Astrocyte (in vitro differentiated cells and primary cell): Measurements from ENCODE around the gene TPBG. TPM values are rescaled to one million over a fixed set of nuclear protein-coding genes. Genes with fewer than 3 reads are reported as not detected.

Experiments
- DNase-seq: peaks from one replicate; pipeline ENCODE4 v3.0.0-alpha.2; 2010; ENCODE audit warnings: low read depth
- FAIRE-seq: peaks from 2 replicates; lab custom pipeline; 2011; peaks lifted over from hg19 to GRCh38; lab: Jason Lieb, UNC
- H2AFZ ChIP-seq: 2 replicates; pipeline ENCODE4 v1.6.0; 2012; ENCODE audit warnings: low read depth, low read length, inconsistent platforms
- H3K27ac ChIP-seq: 2 replicates; pipeline ENCODE4 v1.5.1; 2011; ENCODE audit warnings: low read depth, low read length, inconsistent platforms
- H3K27me3 ChIP-seq: 2 replicates; pipeline ENCODE4 v1.6.0; 2011; ENCODE audit warnings: low read length, inconsistent platforms; ENCODE audit not compliant: insufficient read depth
- H3K36me3 ChIP-seq: 2 replicates; pipeline ENCODE4 v1.5.1; 2011; ENCODE audit warnings: low read length, inconsistent platforms; ENCODE audit not compliant: insufficient read depth
- H3K4me1 ChIP-seq: 2 replicates; pipeline ENCODE4 v1.5.1; 2011; ENCODE audit warnings: low read length, inconsistent platforms; ENCODE audit not compliant: insufficient read depth
- H3K4me2 ChIP-seq: 2 replicates; pipeline ENCODE4 v1.6.0; 2012; ENCODE audit warnings: low read length, inconsistent platforms
- H3K4me3 ChIP-seq: 2 replicates; pipeline ENCODE4 v1.5.1; 2011; ENCODE audit warnings: low read depth, mild to moderate bottlenecking, low read length, inconsistent platforms; ENCODE audit not compliant: insufficient read depth
- H3K79me2 ChIP-seq: 2 replicates; pipeline ENCODE4 v1.6.0; 2012; ENCODE audit warnings: mild to moderate bottlenecking, low read length, inconsistent platforms; ENCODE audit not compliant: insufficient read depth
- H3K9ac ChIP-seq: 2 replicates; pipeline ENCODE4 v1.6.0; 2012; ENCODE audit warnings: mild to moderate bottlenecking, low read length, inconsistent platforms
- H3K9me3 ChIP-seq: 2 replicates; pipeline ENCODE4 v1.5.1; 2012; ENCODE audit warnings: low read depth, mild to moderate bottlenecking, low read length, inconsistent platforms; ENCODE audit not compliant: insufficient read depth
- H4K20me1 ChIP-seq: 2 replicates; pipeline ENCODE4 v1.6.0; 2012; ENCODE audit warnings: low read length, inconsistent platforms; ENCODE audit not compliant: insufficient read depth
- H3K27ac Mint-ChIP-seq: one replicate; pipeline ENCODE4 v1.8.0; 2021; ENCODE audit warnings: mild to moderate bottlenecking, mixed read lengths; ENCODE audit not compliant: unreplicated experiment
- H3K27me3 Mint-ChIP-seq: one replicate; pipeline ENCODE4 v1.8.0; 2021; ENCODE audit warnings: low read depth, mixed read lengths; ENCODE audit not compliant: unreplicated experiment
- H3K36me3 Mint-ChIP-seq: one replicate; pipeline ENCODE4 v1.8.0; 2021; ENCODE audit warnings: low read depth, mixed read lengths; ENCODE audit not compliant: unreplicated experiment
- H3K4me1 Mint-ChIP-seq: one replicate; pipeline ENCODE4 v1.8.0; 2021; ENCODE audit warnings: low read depth, mixed read lengths; ENCODE audit not compliant: unreplicated experiment
- H3K4me3 Mint-ChIP-seq: one replicate; pipeline ENCODE4 v1.8.0; 2021; ENCODE audit warnings: mild to moderate bottlenecking, moderate library complexity, mixed read lengths; ENCODE audit not compliant: unreplicated experiment
- H3K9me3 Mint-ChIP-seq: one replicate; pipeline ENCODE4 v1.8.0; 2021; ENCODE audit warnings: mild to moderate bottlenecking, mixed read lengths; ENCODE audit not compliant: unreplicated experiment
- CTCF ChIP-seq: IDR thresholded peaks from 2 replicates; pipeline ENCODE4 v1.5.1; 2011; ENCODE audit warnings: low read depth, mild to moderate bottlenecking, inconsistent platforms, low read length, moderate library complexity; ENCODE audit not compliant: insufficient read depth
- EZH2 ChIP-seq: IDR thresholded peaks from 2 replicates; pipeline ENCODE4 v1.6.1; 2012; ENCODE audit warnings: mild to moderate bottlenecking, low read length, inconsistent platforms; ENCODE audit not compliant: insufficient read depth
- total RNA-seq: library from RNA; stranded (reverse); gene quantifications from 2 replicates; pipeline ENCODE4 v1.2.1, GENCODE V29; 2021

TPBG gene
- total RNA-seq, 1 donor from 2014 or later = 26.0 TPM

GRCh38 chr6:82333781-82334180 is 29.8 kb upstream of the TPBG start:
- no peak overlapping the region for H3K4me3 Mint-ChIP-seq
- H3K4me2 ChIP-seq = no peak overlapping the region
- no peaks in the 10 kb centered on the region for H3K27me3 ChIP-seq
- H3K4me1 ChIP-seq = no peaks in the 10 kb centered on the region
- TF ChIP-seq EZH2 (no peak), CTCF (no peak)
- H4K20me1 ChIP-seq = no peaks in the 10 kb centered on the region
- no peak overlapping the region for H3K9ac ChIP-seq
- H3K4me1 Mint-ChIP-seq = peaks cover 7% of the 10 kb centered on the region
- H3K27ac Mint-ChIP-seq = no peak overlapping the region
- no peak overlapping the region for H3K4me3 ChIP-seq
- H3K27me3 Mint-ChIP-seq = no peaks in the 10 kb centered on the region
- H3K79me2 ChIP-seq = no peaks in the 10 kb centered on the region
- H3K9me3 Mint-ChIP-seq = no peaks in the 10 kb centered on the region
- no peaks in the 10 kb centered on the region for H3K36me3 ChIP-seq
- H2AFZ ChIP-seq = no peak overlapping the region
- H3K9me3 ChIP-seq = no peaks in the 10 kb centered on the region
- H3K27ac ChIP-seq = no peak overlapping the region
- FAIRE-seq (no peak), DNase-seq (no peak)
- H3K36me3 Mint-ChIP-seq = no peaks in the 10 kb centered on the region

- no peak for DNase-seq
- H4K20me1 ChIP-seq = no peaks in the 10 kb centered on the region
- H3K4me1 ChIP-seq = no peaks in the 10 kb centered on the region
- no peak overlapping the region for H3K4me3 ChIP-seq
- H3K4me2 ChIP-seq = no peak overlapping the region
- no peak overlapping the region for H3K27ac ChIP-seq
- H3K36me3 Mint-ChIP-seq = no peaks in the 10 kb centered on the region
- H3K27ac Mint-ChIP-seq = no peak overlapping the region
- no peaks in the 10 kb centered on the region for H3K27me3 Mint-ChIP-seq
- no peak overlapping the region for H3K9ac ChIP-seq
- H3K79me2 ChIP-seq = no peaks in the 10 kb centered on the region
- H3K4me1 Mint-ChIP-seq = no peaks in the 10 kb centered on the region
- FAIRE-seq = no peak
- H3K9me3 ChIP-seq = peaks cover 7% of the 10 kb centered on the region
- TF ChIP-seq EZH2 (no peak), CTCF (no peak)
- H3K27me3 ChIP-seq = no peaks in the 10 kb centered on the region
- H2AFZ ChIP-seq = no peak overlapping the region
- no peaks in the 10 kb centered on the region for H3K36me3 ChIP-seq
- H3K9me3 Mint-ChIP-seq = peaks cover 12% of the 10 kb centered on the region
- no peak overlapping the region for H3K4me3 Mint-ChIP-seq
Observed at GRCh38 chr6:82337688-82338257, 25.8 kb upstream of the TPBG start.

GRCh38 chr6:82348130-82348529 is 15.5 kb upstream of the TPBG start:
- no peak for DNase-seq
- Histone ChIP-seq H3K9me3 (no peaks in the 10 kb centered on the region), H3K36me3 (no peaks in the 10 kb centered on the region), H3K9ac (no peak overlapping the region), H3K79me2 (no peaks in the 10 kb centered on the region), H3K4me2 (no peak overlapping the region), H3K4me3 (no peak overlapping the region), H2AFZ (no peak overlapping the region), H3K4me1 (no peaks in the 10 kb centered on the region), H3K27ac (no peak overlapping the region), H4K20me1 (no peaks in the 10 kb centered on the region), H3K27me3 (no peaks in the 10 kb centered on the region)
- peaks cover 3% of the 10 kb centered on the region for H3K9me3 Mint-ChIP-seq
- no peaks in the 10 kb centered on the region for H3K36me3 Mint-ChIP-seq
- FAIRE-seq = no peak
- H3K4me1 Mint-ChIP-seq = no peaks in the 10 kb centered on the region
- no peak overlapping the region for H3K27ac Mint-ChIP-seq
- H3K27me3 Mint-ChIP-seq = no peaks in the 10 kb centered on the region
- TF ChIP-seq EZH2 (no peak), CTCF (no peak)
- H3K4me3 Mint-ChIP-seq = no peak overlapping the region
